HepG2 (cell line): Measurements from ENCODE around the gene ZNF322. TPM values are rescaled to one million over a fixed set of nuclear protein-coding genes. Genes with fewer than 3 reads are reported as not detected.

Source experiments
- CENPBD1 ChIP-seq: sonication (generic); formaldehyde crosslinking; IDR thresholded peaks from 2 replicates; pipeline ENCODE4 v1.8.0; 2022; ENCODE audit warnings: missing genetic modification reagents, low read depth, mild to moderate bottlenecking, borderline replicate concordance
- CHD2 ChIP-seq: IDR thresholded peaks from 2 replicates; pipeline ENCODE4 v1.6.1; 2011; ENCODE audit warnings: low read depth, low read length, improper control_type of control experiment
- ERF ChIP-seq: IDR thresholded peaks from 2 replicates; pipeline ENCODE4 v1.6.1; 2018; ENCODE audit warnings: missing biosample characterization, missing genetic modification reagents
- GLMP ChIP-seq: sonication (generic); formaldehyde crosslinking; IDR thresholded peaks from 2 replicates; pipeline ENCODE4 v1.9.0; 2021; ENCODE audit warnings: missing genetic modification reagents, mild to moderate bottlenecking, borderline replicate concordance
- IKZF4 ChIP-seq: sonication (generic); formaldehyde crosslinking; IDR thresholded peaks from 2 replicates; pipeline ENCODE4 v1.5.1; 2020; ENCODE audit warnings: borderline replicate concordance, mild to moderate bottlenecking, low read depth, missing genetic modification reagents; ENCODE audit errors: not compliant biosample characterization
- JDP2 ChIP-seq: sonication (generic); formaldehyde crosslinking; IDR thresholded peaks from 2 replicates; pipeline ENCODE4 v1.8.1; 2022; ENCODE audit warnings: missing genetic modification reagents, borderline replicate concordance
- JUND ChIP-seq: sonication (generic); formaldehyde crosslinking; IDR thresholded peaks from 2 replicates; pipeline ENCODE4 v1.8.0; 2022; ENCODE audit warnings: mild to moderate bottlenecking, missing genetic modification reagents
- KDM5B ChIP-seq: sonication (generic); formaldehyde crosslinking; IDR thresholded peaks from 2 replicates; pipeline ENCODE4 v1.4.0; 2020; ENCODE audit warnings: missing genetic modification reagents, mild to moderate bottlenecking, borderline replicate concordance
- MLXIP ChIP-seq: sonication (generic); formaldehyde crosslinking; IDR thresholded peaks from 2 replicates; pipeline ENCODE4 v1.9.0; 2021; ENCODE audit warnings: missing genetic modification reagents, borderline replicate concordance
- SETDB1 ChIP-seq: sonication (generic); formaldehyde crosslinking; IDR thresholded peaks from 2 replicates; pipeline ENCODE4 v1.5.1; 2020; ENCODE audit warnings: missing genetic modification reagents, mild to moderate bottlenecking, borderline replicate concordance
- ZBTB1 ChIP-seq: sonication (generic); formaldehyde crosslinking; IDR thresholded peaks from 2 replicates; pipeline ENCODE4 v1.4.0; 2020; ENCODE audit warnings: missing genetic modification reagents, borderline replicate concordance
- ZBTB34 ChIP-seq: sonication (generic); formaldehyde crosslinking; IDR thresholded peaks from 2 replicates; pipeline ENCODE4 v1.8.0; 2022; ENCODE audit warnings: mild to moderate bottlenecking, missing genetic modification reagents
- ZBTB7A ChIP-seq: sonication (generic); formaldehyde crosslinking; IDR thresholded peaks from 2 replicates; pipeline ENCODE4 v1.8.0; 2022; ENCODE audit warnings: mild to moderate bottlenecking, missing genetic modification reagents
- ZFYVE20 ChIP-seq: sonication (generic); formaldehyde crosslinking; IDR thresholded peaks from 2 replicates; pipeline ENCODE4 v1.8.0; 2023; ENCODE audit warnings: low read depth, mild to moderate bottlenecking, moderate library complexity, missing genetic modification reagents, borderline replicate concordance
- ZNF33B ChIP-seq: sonication (generic); formaldehyde crosslinking; IDR thresholded peaks from 2 replicates; pipeline ENCODE4 v1.5.1; 2020; ENCODE audit warnings: mild to moderate bottlenecking, missing genetic modification reagents
- ZNF572 ChIP-seq: sonication (generic); formaldehyde crosslinking; IDR thresholded peaks from 2 replicates; pipeline ENCODE4 v1.5.1; 2020; ENCODE audit warnings: mild to moderate bottlenecking, missing genetic modification reagents
- ZNF619 ChIP-seq: sonication (generic); formaldehyde crosslinking; IDR thresholded peaks from 2 replicates; pipeline ENCODE4 v1.4.0; 2020; ENCODE audit warnings: mild to moderate bottlenecking, missing genetic modification reagents
- ZNF75D ChIP-seq: sonication (generic); formaldehyde crosslinking; IDR thresholded peaks from 2 replicates; pipeline ENCODE4 v1.8.1; 2023; ENCODE audit warnings: missing genetic modification reagents, mild to moderate bottlenecking, borderline replicate concordance
- ZNF850 ChIP-seq: sonication (generic); formaldehyde crosslinking; conservative IDR thresholded peaks from 2 replicates; pipeline ENCODE4 v1.9.0; 2021; ENCODE audit warnings: mild to moderate bottlenecking, missing genetic modification reagents
- ZNF878 ChIP-seq: sonication (generic); formaldehyde crosslinking; IDR thresholded peaks from 2 replicates; pipeline ENCODE4 v1.8.1; 2023; ENCODE audit warnings: mild to moderate bottlenecking, missing genetic modification reagents, moderate library complexity
- ZSCAN31 ChIP-seq: sonication (generic); formaldehyde crosslinking; IDR thresholded peaks from 2 replicates; pipeline ENCODE4 v1.5.0; 2020; ENCODE audit warnings: low read depth, mild to moderate bottlenecking, missing genetic modification reagents
- polyA plus RNA-seq, 8 experiments: library from polyadenylated mRNA; depleted of rRNA in 3 of 8; stranded (reverse) in 7 of 8; unstranded in 1 of 8; fragments of >200 nt; fragmentation: Illumina TruSeq in 4 of 8; extraction: Trizol in 4 of 8; gene quantifications; 2 replicates each; pipeline versions ENCODE4 v1.2.1 to v1.2.3, GENCODE V29; 2011 to 2016; ENCODE audit warnings: low read depth in 4 of 8, missing spikeins in 1 of 8, mixed read lengths in 1 of 8; ENCODE audit not compliant: insufficient read depth in 1 of 8
- total RNA-seq, 5 experiments: library from RNA; depleted of rRNA; stranded (reverse); fragments of >200 nt; fragmentation: Illumina TruSeq; extraction: Trizol; gene quantifications; 2 replicates each; pipeline ENCODE4 v1.2.3, GENCODE V29; 2016; ENCODE audit warnings: low read depth in 1 of 5

The ZNF322 gene
- total and polyA plus RNA-seq, 2 of the 13 experiments (the other 11 are each of a cell fraction or from before 2014, with no cell fraction given): 8.3 to 22.8 TPM

- TF ChIP-seq ZSCAN31 (0 out of 2 replicates have a peak, but pooled peaks have one; percentile 37), JUND (0 out of 2 replicates have a peak, but pooled peaks have one; percentile 27), GLMP (no peak), ZNF75D (CRISPR knock-in tag) (no peak), CHD2 (no peak), ZFYVE20 (CRISPR knock-in tag) (peak; percentile 28; the same call in 1 of the 2 replicates), JDP2 (CRISPR knock-in tag) (peak; percentile 52; the same call in 1 of the 2 replicates), ZNF572 (CRISPR knock-in tag) (peak; percentile 87; the same call in 1 of the 2 replicates), ZBTB34 (CRISPR knock-in tag) (peak; percentile 61; the same call in 1 of the 2 replicates), MLXIP (CRISPR knock-in tag) (no peak), CENPBD1 (CRISPR knock-in tag) (no peak), ERF (CRISPR knock-in tag) (peak; percentile 98), ZBTB7A (CRISPR knock-in tag) (no peak), IKZF4 (CRISPR knock-in tag) (no peak), KDM5B (CRISPR knock-in tag) (peak; percentile 66; the same call in 1 of the 2 replicates), ZNF33B (CRISPR knock-in tag) (no peak), ZBTB1 (CRISPR knock-in tag) (no peak; the same call in 1 of the 2 replicates), ZNF619 (CRISPR knock-in tag) (peak; percentile 95; the same call in 1 of the 2 replicates), ZNF850 (CRISPR knock-in tag) (peak; percentile 77; the same call in 1 of the 2 replicates), ZNF878 (CRISPR knock-in tag) (no peak), SETDB1 (CRISPR knock-in tag) (no peak)
These were observed 62.8 kb downstream of the ZNF322 start, which contains the start of gene ABT1 (continued) for GRCh38 chr6:26596579-26597388.
